ENCODE measurements around the gene SLC35D1.
"Not testable (repeated sequence)": the region's sequence is repeated elsewhere in the genome, so short reads cannot be mapped to it uniquely, and the experiment has no call there.

Gene SLC35D1

DNA sequence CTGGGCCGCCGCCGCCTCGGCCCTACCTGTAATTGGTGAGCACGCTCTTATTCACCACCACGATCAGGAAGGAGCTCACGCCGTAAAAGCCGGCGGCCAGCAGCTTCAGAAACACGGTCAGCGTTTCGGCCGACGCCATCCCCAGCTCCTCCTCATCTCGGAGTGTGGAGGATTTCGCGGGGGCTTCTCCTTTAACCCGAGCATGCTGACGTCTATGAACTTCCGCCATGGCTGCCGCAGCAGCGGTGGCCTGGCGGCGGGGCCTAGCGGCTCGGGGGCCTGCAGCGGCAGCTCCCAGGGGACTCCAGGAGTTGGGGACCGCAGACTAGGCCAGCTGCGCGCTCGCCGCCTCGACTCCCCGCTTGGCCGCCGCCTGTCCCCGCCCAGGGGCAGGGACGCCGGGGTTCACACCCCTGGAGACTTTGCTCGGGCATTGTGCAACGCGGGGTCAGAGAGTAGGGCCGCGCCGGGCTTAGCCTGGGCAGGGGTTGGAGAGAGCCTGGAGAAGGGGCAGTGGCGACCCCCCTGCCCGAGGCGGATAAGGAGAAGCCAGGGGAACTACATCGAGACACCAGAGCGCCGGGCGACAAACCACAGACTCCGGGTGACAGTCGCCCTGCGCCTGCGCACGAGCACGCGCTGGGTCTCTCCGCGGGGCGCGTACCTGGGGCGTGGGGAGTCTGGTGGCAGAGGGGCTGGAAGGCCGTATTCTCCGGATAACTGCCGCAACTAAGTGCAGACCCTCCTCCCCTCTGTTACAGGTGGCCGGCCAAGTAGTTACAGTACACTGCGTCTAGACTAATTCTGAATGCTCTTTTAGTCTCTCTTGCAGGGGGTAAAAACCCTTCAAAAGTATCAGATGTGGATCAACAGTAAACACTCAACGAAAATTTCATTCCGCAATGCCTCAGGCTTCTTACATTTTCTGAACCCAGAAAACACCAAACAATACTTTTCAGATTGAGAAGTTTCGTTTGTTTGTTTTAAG lies at the start of gene SLC35D1:
SLC35D1 (minus strand) TSS at position 364 of the 988 bp plus-strand sequence; CDS start at position 229, 135 bp downstream.
- DNase-seq (ENCODE audit: low read depth) = peak; percentile 28

DNA sequence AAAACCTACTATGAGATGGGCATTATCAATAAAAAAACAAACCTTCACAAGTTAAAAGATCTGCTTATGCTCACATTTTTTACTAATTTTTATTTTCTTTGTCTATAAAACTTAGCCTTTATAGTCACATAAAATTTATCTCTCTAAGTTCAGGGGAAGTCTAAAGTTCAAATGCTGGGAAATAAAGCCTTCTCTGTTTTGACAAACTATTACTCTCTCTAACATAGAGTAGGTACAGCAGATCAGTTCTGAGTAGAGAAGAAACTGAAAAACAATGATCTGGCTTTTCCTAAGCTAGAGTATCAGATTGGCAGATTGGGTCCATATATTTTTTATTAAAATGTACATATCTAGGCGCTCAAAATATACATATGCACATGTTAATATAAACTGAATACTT lies 49.6 kb upstream of the SLC35D1 start:
- no peak for DNase-seq (ENCODE audit: low read depth)

DNA sequence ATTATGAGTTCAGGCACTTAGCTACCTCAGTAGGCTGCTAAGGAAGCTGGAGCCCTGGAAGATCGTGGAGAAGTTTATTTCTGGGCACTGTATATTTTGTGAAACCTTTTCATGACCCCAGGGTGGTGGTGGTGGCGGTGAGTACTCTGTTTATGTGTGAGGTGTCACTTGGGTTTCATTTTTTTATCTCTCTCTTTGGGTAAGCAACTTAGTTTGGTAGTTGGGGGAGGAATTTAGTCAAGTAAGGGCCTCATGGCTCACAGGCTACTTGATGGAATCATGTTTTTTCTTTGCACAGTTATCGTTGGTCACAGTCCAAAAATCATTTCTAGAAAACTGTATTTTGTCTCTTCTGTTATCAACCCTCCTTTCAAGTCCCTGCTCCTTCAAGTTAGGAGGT lies 46.9 kb upstream of the SLC35D1 start:
- DNase-seq (ENCODE audit: low read depth) = no peak

DNA sequence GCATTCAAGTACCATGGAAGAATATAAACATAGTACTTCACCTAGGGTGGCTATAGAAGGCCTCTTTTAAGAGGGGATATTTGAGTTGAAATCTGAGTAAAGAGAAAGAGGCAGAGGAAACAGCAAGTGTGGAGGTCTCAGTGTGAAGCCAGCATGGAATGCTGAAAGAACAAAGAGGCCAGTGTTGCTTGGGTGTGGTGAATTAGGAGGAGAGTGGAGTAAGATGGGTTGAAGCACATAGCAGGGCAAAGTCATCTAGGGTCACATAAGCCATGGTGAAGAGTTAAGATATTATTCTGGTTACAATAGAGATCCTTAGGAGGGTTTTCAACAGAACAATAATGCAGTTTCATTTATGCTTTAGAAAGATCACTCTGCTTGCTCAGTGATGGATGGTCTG lies 43.4 kb upstream of the SLC35D1 start:
- no peak for DNase-seq (ENCODE audit: low read depth)

DNA sequence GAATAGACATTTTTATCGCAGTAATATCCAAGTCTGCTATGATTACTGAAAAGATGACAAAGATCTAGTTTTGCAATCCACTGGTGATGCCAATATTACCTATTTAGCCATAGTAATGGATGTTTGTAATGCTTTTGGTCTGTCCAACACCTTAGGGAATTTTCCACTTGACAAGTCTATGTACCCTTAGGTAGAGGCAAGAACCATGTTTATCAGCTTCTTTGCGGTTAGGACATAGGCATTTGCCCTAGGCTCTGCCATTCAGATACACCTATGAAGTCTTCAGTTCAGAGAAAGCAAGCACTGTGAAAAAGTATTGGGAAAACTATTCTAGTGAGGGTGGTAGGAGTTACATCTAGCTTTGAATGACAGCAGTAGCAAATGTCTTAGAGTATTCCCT lies 40.2 kb upstream of the SLC35D1 start:
- DNase-seq (ENCODE audit: low read depth) = no peak

DNA sequence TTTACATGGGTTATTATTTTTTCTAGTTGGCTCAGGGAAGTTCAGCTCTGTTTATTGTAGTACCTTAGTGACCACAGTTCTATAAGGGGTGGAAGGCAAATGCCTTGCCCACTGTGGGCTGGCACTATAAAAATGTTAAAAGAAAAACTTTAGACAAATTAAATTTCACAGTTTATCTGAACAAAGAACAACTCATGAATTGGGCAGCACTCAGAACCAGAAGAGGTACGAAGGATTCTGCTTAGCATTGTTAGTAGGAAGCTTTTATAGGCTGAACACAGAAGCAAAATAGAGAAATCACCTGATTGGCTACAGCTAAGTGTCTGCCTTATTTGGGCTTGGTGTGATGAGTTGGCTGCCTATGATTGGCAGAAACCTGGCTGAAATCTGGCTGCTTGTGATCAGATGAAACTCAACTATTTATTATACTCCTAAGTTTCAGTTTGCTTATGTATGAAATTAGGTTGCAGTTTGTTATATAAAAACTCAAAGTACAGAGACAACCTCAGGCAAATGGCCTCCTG lies 35.8 kb upstream of the SLC35D1 start:
- no peak for DNase-seq (ENCODE audit: low read depth)

DNA sequence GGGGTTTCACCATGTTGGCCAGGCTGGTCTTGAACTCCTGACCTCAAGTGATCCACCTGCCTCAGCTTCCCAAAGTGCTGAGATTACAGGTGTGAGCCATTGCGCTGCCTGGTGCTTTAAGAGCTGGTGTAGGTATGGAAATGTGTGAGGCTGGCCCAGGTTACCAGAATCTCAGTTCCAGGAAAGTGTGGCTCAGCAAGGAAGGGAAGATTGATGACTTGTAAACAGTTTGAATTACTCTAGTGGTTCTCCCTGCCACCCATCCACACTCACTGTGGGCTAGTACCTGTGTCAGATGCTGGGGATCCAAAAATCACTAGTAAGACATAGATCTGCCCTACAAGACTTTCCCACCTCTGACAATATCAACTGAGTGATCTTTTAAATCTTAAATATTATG lies 34.5 kb upstream of the SLC35D1 start:
- no peak for DNase-seq (ENCODE audit: low read depth)

DNA sequence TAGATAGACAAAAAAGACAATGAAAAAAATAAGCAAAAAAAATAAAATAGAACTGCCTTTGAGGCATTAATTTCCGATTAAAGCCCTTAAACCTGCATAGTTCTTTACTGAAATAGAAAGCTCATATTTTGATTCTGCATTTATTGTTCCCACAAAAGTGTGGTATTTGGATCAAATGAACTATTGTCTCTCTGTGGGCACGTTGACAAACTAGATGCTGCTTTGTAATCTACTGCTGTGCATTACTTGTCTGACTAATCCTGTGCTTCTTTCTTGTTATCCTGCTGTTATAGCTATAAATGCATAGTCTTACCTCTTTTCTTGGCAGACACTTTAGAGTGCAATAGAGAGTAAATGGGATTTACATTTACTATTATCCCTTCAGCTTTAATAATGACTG lies 31.4 kb upstream of the SLC35D1 start:
- no peak for DNase-seq (ENCODE audit: low read depth)

DNA sequence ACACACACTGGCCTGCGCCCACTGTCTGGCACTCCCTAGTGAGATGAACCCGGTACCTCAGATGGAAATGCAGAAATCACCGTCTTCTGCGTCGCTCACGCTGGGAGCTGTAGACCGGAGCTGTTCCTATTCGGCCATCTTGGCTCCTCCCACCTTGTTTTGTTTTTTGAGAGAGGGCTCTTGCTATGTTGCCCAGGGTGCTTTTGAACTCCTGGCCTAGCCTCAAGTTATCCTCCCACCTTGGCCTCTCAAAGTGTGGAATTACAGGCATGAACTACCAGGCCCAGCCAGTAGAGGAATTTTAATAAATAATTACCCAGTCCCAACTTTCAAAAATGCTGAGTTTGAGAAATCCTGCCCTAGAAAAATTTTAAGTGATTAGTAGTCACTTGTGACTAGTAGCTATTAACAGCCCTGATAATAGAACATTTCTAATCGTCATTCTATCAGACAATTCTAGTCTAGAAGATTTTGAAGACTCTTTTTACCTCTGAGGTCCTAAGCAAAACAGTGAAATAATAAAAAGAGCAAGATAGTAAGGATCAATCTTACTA lies 30.9 kb upstream of the SLC35D1 start:
- DNase-seq (ENCODE audit: low read depth) = no peak

DNA sequence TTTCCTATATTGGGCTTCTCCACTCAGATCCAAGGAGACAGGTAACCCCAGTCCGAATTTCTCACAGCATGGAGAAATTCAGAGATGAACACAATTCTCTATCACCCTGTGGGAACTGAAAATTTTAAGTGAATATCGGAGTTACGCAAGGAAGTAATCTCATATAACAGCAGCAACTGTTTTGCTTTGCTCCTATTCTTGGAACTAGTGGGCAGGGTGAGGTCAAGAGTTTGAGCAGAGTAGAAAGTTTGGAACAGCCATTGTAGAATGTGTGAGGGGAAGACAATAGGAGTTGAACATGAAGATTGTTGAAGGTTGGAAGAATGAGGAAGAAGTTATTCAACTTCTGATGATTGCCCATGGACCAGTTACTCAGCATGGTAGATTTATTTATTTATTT lies 24.3 kb upstream of the SLC35D1 start:
- DNase-seq (ENCODE audit: low read depth) = no peak

DNA sequence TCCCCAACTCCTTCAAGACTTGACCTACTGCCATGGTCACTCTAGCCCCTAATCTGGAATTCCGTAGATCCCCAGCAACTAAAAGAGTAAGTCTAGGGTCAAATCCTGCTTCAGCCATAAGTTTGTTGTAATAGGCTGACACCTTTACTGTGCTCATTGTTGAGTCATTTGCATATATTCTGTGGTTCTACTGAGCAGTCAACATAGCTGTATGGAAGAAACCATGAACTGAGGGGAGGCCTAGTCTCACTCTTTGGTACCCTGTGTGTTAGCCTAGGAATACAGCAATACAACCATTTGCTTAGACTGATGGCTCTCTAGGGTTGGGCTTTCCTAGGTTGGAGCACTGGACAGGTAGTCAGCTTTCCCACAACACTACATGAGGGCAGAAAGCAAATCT lies 23.6 kb upstream of the SLC35D1 start:
- DNase-seq (ENCODE audit: low read depth) = no peak

DNA sequence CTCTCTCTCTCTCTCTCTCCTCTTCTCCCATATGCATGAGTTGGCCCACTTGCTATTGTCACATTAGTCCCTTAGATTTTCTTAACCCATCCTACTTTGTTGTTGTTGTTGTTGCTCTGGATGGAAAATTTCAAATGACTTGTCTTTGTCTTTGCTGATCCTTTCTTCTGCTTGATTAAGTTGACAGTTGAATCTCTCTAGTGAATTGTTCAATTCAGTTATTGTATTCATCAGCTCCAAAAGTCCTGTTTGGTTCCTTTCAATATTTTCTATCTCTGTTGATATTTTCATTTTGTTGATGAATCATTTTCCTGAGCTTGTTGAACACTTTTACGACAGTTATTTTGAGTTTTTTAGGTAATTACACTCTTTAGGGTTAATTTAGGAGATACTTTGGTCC lies 18.8 kb upstream of the SLC35D1 start:
- DNase-seq (ENCODE audit: low read depth) = no peak

DNA sequence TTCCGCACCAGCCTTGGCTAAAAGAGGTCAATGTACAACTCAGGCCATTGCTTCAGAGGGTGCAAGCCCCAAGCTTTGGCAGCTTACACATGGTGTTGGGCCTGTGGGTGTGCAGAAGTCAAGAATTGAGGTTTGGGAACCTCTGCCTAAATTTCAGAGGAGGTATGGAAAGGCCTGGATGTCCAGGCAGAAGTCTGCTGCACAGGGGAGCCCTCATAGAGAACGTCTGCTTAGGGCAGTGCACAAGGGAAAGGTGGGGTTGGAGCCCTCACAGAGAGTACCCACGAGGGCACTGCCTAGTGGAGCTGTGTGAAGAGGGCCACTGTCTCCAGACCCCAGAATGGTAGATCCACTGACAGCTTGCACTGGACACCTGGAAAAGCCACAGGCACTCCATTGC lies 13.7 kb upstream of the SLC35D1 start:
- DNase-seq (ENCODE audit: low read depth) = not testable (repeated sequence)

DNA sequence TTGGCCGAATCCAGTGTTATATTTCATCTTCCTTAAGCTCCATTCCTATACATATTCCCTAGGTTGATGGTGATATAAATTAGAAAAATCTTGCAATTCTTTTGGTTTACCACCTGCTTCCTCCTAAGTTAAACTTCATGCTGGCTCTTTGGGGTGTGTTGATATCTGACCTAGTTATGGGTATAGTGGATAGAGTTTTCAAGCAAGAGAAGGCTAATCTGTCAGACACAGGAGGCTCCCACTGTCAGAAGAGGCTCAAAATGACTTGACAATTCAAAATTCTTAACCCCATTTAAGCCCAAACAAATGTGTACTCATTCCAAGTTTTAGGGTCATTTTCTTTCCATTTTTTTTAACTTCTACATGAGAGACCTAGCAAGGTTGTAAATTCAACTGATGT lies 8.5 kb upstream of the SLC35D1 start:
- no peak for DNase-seq (ENCODE audit: low read depth)

DNA sequence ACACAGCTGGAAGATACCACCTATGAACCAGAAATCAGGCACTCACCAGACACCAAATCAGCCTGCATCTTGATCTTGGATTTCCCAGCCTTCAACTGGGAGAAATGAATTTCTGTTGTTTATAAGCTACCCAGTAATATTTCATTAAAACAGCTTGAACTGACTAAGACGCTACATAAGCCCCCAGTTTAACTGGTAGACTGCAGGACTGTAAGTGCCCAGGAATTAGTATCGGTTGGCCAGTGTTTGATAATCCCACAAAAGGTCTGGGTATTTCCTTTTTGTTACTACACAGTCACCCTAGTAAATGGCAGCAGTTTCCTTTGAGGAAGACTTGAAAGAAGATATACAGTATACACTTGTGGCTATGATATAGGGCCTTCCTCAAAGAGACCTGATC lies 7.3 kb upstream of the SLC35D1 start:
- no peak for DNase-seq (ENCODE audit: low read depth)

DNA sequence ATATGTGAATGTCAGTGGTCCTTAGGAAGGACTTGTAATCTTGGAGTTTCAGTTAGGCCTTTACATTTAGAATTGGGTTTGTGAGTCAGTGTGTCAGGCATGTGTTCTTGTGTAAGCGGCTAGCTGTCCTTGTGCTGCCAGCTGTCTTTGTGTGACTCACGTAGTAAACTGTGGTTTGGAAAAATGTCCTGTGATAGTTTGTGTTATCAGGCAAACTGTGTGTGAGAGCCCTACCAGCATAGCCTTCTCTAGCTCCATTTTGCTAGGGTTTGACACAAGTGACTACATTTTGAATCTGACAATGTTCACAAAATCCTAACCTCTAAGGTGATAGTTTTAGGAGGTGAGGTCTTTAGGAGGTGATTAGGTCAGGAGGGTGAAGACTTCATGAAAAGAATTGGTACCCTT lies 6.9 kb upstream of the SLC35D1 start:
- DNase-seq (ENCODE audit: low read depth) = peak; percentile 90

DNA sequence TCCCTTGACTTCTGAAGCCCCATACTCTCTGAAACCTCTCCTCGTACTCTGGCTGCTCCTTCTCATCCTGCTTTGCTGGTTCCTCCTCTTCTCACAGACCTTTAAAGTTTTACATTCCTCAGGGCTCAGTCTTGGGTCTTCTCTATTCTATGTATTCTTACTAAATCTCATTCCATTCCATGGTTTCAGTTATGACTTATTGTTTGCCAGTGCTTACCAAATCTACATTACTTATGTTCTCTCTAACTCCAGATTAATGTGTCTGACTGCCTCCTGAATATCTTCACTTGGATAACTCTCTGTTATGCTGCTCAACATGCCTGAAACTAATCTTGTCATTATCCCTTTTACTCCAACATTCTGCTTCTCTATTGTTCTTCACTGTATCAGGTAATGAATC lies 5.4 kb upstream of the SLC35D1 start:
- no peak for DNase-seq (ENCODE audit: low read depth)

DNA sequence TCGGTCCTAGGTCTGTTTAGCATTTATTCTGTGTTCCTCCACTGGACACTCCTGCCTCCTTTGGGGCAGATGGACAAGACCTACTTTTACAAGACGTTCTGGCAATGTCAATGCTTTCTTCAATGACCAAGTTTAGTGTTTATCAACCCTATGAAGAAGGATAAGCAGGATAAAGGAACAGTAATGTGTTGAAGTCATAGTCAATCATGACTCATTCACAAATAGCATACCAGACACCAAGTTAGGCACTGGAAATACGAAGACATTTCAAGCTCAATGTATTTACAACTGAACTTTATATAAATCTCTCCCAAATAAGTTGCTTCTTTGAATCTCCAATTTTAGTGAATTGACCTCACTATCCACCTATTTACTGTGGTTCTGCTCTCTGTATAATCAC lies 4.8 kb upstream of the SLC35D1 start:
- DNase-seq (ENCODE audit: low read depth) = no peak

DNA sequence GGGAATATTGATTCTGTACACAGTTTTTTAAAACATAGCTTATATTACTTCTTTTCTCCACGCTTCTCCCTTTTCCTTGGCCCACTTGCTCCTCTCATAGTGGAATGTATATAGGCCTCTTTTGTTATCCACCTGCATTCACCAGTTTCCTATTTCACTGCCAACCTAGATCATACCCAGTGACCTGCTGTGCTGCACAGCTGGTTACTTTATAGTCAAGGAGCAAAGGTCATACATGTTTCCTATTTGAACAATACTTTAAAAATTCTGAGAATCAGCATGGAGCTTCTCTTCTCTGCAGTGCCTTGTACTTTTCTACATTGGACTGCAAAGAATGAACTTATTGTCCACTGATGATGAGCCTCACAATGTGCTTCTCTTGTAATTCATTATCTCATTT lies 4.3 kb upstream of the SLC35D1 start:
- no peak for DNase-seq (ENCODE audit: low read depth)

DNA sequence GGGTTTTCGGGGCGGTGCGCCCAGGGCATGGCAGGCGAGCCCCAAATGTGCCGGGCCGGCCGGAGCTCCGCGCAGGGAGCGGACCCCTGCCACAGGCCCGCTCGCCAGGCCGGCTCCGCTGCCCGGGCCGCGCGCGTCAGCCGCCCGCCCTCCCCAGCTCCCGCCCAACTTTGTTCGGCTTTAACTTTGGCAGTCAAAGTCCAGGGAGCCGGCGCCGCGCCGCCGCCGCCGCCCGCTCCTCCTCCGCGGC lies 488 bp downstream of the SLC35D1 start:
- peak; percentile 26 for DNase-seq (ENCODE audit: low read depth)

DNA sequence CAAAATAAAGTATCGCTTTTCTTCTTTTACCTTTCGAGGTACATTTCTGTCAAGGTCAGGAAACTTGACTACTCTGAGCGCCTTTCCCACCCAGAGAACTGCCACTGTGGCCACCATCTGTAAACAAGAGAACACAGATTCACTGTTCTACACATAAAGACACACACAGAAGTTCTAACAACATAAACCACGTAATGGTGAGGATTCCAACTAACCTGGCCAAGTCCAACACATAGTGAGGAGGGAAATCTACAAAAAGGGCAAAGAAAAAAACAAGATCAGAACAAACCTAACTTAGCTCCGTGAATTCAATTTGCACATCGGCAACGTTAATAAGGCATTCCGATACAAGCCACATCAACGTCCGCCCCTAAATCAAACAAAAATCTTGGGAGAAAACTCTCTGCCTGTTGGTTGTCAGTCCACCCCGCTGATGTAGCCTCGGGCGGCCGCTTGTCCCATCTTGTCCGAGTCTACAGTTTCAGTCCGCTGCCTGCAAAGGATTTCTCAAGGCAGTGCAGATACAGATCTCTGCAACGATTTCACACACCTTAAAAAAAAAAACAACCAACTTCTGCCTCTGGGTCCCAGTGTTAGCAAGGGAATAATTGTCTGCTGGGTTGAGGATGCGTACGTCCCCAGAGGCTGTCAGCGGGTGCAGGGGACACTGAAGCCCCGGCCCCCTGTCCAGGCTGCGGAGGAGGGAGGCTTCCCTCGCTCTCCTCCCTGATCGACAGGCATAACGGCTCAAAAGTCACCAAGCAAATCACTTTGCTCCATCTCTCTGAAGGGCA lies 1.0 kb downstream of the SLC35D1 start:
- DNase-seq (ENCODE audit: low read depth) = peak; percentile 15

DNA sequence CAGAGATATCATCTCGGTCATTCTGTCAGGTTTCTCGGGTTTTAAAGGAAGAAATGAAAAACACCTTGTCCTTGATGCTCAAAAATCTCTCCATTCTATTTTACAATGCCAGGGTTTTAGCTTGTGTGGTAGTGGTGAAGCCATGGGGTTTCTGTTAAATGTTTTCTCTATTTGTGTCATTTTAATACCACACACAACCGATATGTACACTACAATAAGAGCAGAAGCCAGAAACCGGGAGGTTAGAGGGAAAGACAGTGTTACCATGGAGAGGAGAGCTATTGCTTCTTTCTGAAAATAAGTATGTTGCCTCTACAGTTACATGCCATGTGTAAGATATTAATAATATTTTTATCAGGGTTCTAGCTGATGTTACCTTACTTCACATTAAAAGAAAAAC lies 2.8 kb downstream of the SLC35D1 start:
- DNase-seq (ENCODE audit: low read depth) = no peak

Measured in GM04504 (cell line).